Ectodermal cell (in vitro differentiated cells): ENCODE measurements around the gene NELFB.

Source experiments
- H3K27ac ChIP-seq: 2 replicates; pipeline ENCODE4 v1.7.0; 2013; ENCODE audit warnings: mild to moderate bottlenecking, low read depth, low read length; ENCODE audit not compliant: insufficient read depth, poor library complexity, severe bottlenecking
- H3K27me3 ChIP-seq: 2 replicates; pipeline ENCODE4 v1.7.0; 2013; ENCODE audit warnings: mild to moderate bottlenecking, low read length; ENCODE audit not compliant: insufficient read depth, control insufficient read depth, poor library complexity, severe bottlenecking
- H3K36me3 ChIP-seq: one replicate; pipeline ENCODE4 v1.7.0; 2013; ENCODE audit warnings: low read length; ENCODE audit not compliant: control insufficient read depth, insufficient read depth
- H3K4me1 ChIP-seq: one replicate; pipeline ENCODE4 v1.7.0; 2013; ENCODE audit warnings: low read length; ENCODE audit not compliant: control insufficient read depth, insufficient read depth
- H3K4me3 ChIP-seq: 2 replicates; pipeline ENCODE4 v1.7.0; 2013; ENCODE audit warnings: low read depth, low read length, control low read depth; ENCODE audit not compliant: insufficient read depth
- H3K9me3 ChIP-seq: 2 replicates; pipeline ENCODE4 v1.7.0; 2013; ENCODE audit warnings: mild to moderate bottlenecking, low read length, moderate library complexity; ENCODE audit not compliant: control insufficient read depth
- WGBS, 2 experiments: methylation state at CpG; one replicate each; pipeline ENCODE4 v1.1.7; 2013; ENCODE audit warnings: missing lambda C conversion rate in 2 of 2; 5-methylcytosine and 5-hydroxymethylcytosine counted together

Gene NELFB

GRCh38 chr9:137229903-137230704 is 25.0 kb upstream of the NELFB start:
- 84 to 85% methylated on average over 31 of the region's 31 CpGs for WGBS, 2 experiments
- Histone ChIP-seq H3K27ac (no peak overlapping the region), H3K9me3 (no peaks in the 10 kb centered on the region), H3K4me3 (no peak overlapping the region), H3K27me3 (no peaks in the 10 kb centered on the region), H3K4me1 (no peaks in the 10 kb centered on the region), H3K36me3 (no peaks in the 10 kb centered on the region)

- Histone ChIP-seq H3K27ac (no peak within 1 kb of the TSS), H3K36me3 (no peaks in the 10 kb centered on the region), H3K4me1 (no peaks in the 10 kb centered on the region), H3K9me3 (no peaks in the 10 kb centered on the region), H3K4me3 (no peak within 1 kb of the TSS), H3K27me3 (no peaks in the 10 kb centered on the region)
- 86 to 89% methylated on average over 14 of the region's 14 CpGs for WGBS, 2 experiments
These were observed 24.3 kb upstream of the NELFB start, which contains the start of gene SLC34A3 for GRCh38 chr9:137230705-137231371. SLC34A3 (plus strand) TSS chr9:137230901; CDS start chr9:137231703, 802 bp downstream.

GRCh38 chr9:137231372-137232039 is 23.6 kb upstream of the NELFB start:
- Histone ChIP-seq H3K9me3 (no peaks in the 10 kb centered on the region), H3K27ac (no peak overlapping the region), H3K4me3 (no peak overlapping the region), H3K4me1 (peaks cover 4% of the 10 kb centered on the region), H3K27me3 (no peaks in the 10 kb centered on the region), H3K36me3 (no peaks in the 10 kb centered on the region)
- 91 to 92% methylated on average over 23 of the region's 23 CpGs for WGBS, 2 experiments

GRCh38 chr9:137232101-137232500 is 23.0 kb upstream of the NELFB start:
- H3K4me1 ChIP-seq, result peaks cover 10% of the 10 kb centered on the region
- WGBS, 2 experiments, result 90 to 91% methylated on average over 10 of the region's 10 CpGs

GRCh38 chr9:137232510-137232909 is 22.6 kb upstream of the NELFB start:
- H3K27me3 ChIP-seq, result no peaks in the 10 kb centered on the region
- no peak overlapping the region for H3K27ac ChIP-seq
- WGBS, 2 experiments, result 91 to 92% methylated on average over 24 of the region's 24 CpGs

More at GRCh38 chr9:137232101-137232500, 23.0 kb upstream of the NELFB start:
- Histone ChIP-seq H3K27me3 (no peaks in the 10 kb centered on the region), H3K27ac (no peak overlapping the region), H3K4me3 (no peak overlapping the region), H3K36me3 (no peaks in the 10 kb centered on the region), H3K9me3 (no peaks in the 10 kb centered on the region)

GRCh38 chr9:137233143-137233980 is 21.8 kb upstream of the NELFB start:
- 87 to 88% methylated on average over 37 to 39 of the region's 40 CpGs for WGBS, 2 experiments
- peaks cover 21% of the 10 kb centered on the region for H3K4me1 ChIP-seq
- no peak overlapping the region for H3K27ac ChIP-seq
- H3K27me3 ChIP-seq, result no peaks in the 10 kb centered on the region
- no peaks in the 10 kb centered on the region for H3K36me3 ChIP-seq
- no peak overlapping the region for H3K4me3 ChIP-seq
- no peaks in the 10 kb centered on the region for H3K9me3 ChIP-seq

More at GRCh38 chr9:137232510-137232909, 22.6 kb upstream of the NELFB start:
- Histone ChIP-seq H3K9me3 (no peaks in the 10 kb centered on the region), H3K36me3 (no peaks in the 10 kb centered on the region), H3K4me1 (peaks cover 14% of the 10 kb centered on the region), H3K4me3 (no peak overlapping the region)

GRCh38 chr9:137234055-137234697 is 21.0 kb upstream of the NELFB start:
- H3K27me3 ChIP-seq, result no peaks in the 10 kb centered on the region
- no peaks in the 10 kb centered on the region for H3K9me3 ChIP-seq
- peaks cover 27% of the 10 kb centered on the region for H3K4me1 ChIP-seq
- no peak overlapping the region for H3K27ac ChIP-seq
- H3K4me3 ChIP-seq, result no peak overlapping the region
- 89% methylated on average over 40 of the region's 40 CpGs for WGBS, 2 experiments
- H3K36me3 ChIP-seq, result no peaks in the 10 kb centered on the region

- WGBS, 2 experiments, result 83 to 88% methylated on average over 17 to 18 of the region's 18 CpGs
- no peak overlapping the region for H3K4me3 ChIP-seq
- H3K9me3 ChIP-seq, result no peaks in the 10 kb centered on the region
- no peaks in the 10 kb centered on the region for H3K36me3 ChIP-seq
- H3K4me1 ChIP-seq, result peaks cover 29% of the 10 kb centered on the region
- no peak overlapping the region for H3K27ac ChIP-seq
- no peaks in the 10 kb centered on the region for H3K27me3 ChIP-seq
These were observed 20.2 kb upstream of the NELFB start for GRCh38 chr9:137234758-137235423.
